T-cell (primary cell): ENCODE measurements around the gene IL17D. TPM values are rescaled to one million over a fixed set of nuclear protein-coding genes. Genes with fewer than 3 reads are reported as not detected.
"Not testable (repeated sequence)": the region's sequence is repeated elsewhere in the genome, so short reads cannot be mapped to it uniquely, and the experiment has no call there.

Experiments used
- ATAC-seq, 4 experiments: fragments of 200-7000 bp in 3 of 4; fragments of 150-1000 bp in 1 of 4; cut with Tn5 transposase; replicated peaks in 1 of 4; 1 replicate in 3 of 4; 2 replicates in 1 of 4; pipeline ENCODE4 v1.10.0; 2021; ENCODE audit warnings: moderate library complexity in 3 of 4, mild to moderate bottlenecking in 2 of 4, moderate number of reproducible peaks in 1 of 4
- CTCF ChIA-PET, 2 donors: fragments of 300-600 bp; sonication (Branson Sonifier 250); formaldehyde crosslinking; loops; one replicate each; lab custom pipeline; 2022; ENCODE audit warnings: antibody characterized with exemption in 2 of 2; lab: Charles Lee
- POLR2A ChIA-PET, 2 donors: fragments of 300-600 bp; sonication (Branson Sonifier 250); formaldehyde crosslinking; loops; one replicate each; lab custom pipeline; 2022; ENCODE audit warnings: antibody characterized with exemption in 2 of 2; lab: Charles Lee
- DNase-seq, 35 experiments: peaks; one replicate each; pipeline versions ENCODE4 v3.0.0 to v3.0.0-alpha.2; 2013 to 2023
- H3K27ac ChIP-seq: one replicate; pipeline ENCODE4 v1.5.1; 2013; ENCODE audit warnings: low read length
- H3K27me3 ChIP-seq, 2 experiments: replicated peaks in 1 of 2; 1 replicate in 1 of 2; 2 replicates in 1 of 2; pipeline versions ENCODE4 v1.6.1 to v1.7.0; 2013; ENCODE audit warnings: low read length in 1 of 2, mixed read lengths in 1 of 2; ENCODE audit not compliant: control insufficient read depth in 2 of 2, insufficient read depth in 2 of 2; ENCODE audit errors: extremely low read depth in 1 of 2
- H3K36me3 ChIP-seq, 2 donors: 1 replicate in 1 of 2; 2 replicates in 1 of 2; pipeline versions ENCODE4 v1.6.1 to v1.7.0; 2013; ENCODE audit warnings: low read length in 1 of 2; ENCODE audit not compliant: control insufficient read depth in 2 of 2, insufficient read depth in 1 of 2; ENCODE audit errors: extremely low read depth in 1 of 2
- H3K4me1 ChIP-seq, 2 experiments: 1 replicate in 1 of 2; 2 replicates in 1 of 2; pipeline versions ENCODE4 v1.6.1 to v1.7.0; 2013; ENCODE audit warnings: low read length in 2 of 2, mixed read lengths in 1 of 2; ENCODE audit not compliant: insufficient read depth in 2 of 2, control insufficient read depth in 1 of 2; ENCODE audit errors: extremely low read depth in 1 of 2
- H3K4me3 ChIP-seq, 2 donors: 1 replicate in 1 of 2; 2 replicates in 1 of 2; pipeline versions ENCODE4 v1.5.1 to v1.7.0; 2013; ENCODE audit warnings: mild to moderate bottlenecking in 2 of 2, low read length in 1 of 2, moderate library complexity in 1 of 2; ENCODE audit not compliant: control insufficient read depth in 1 of 2; ENCODE audit errors: extremely low read depth in 1 of 2
- H3K9me3 ChIP-seq: 2 replicates; pipeline ENCODE4 v1.7.0; 2013
- H3K27ac Mint-ChIP-seq, 2 donors: one replicate each; pipeline ENCODE4 v1.8.0; 2020 to 2021; ENCODE audit warnings: mild to moderate bottlenecking in 2 of 2, mixed read lengths in 2 of 2
- H3K27me3 Mint-ChIP-seq, 2 donors: one replicate each; pipeline ENCODE4 v1.8.0; 2021 to 2022; ENCODE audit warnings: mixed read lengths in 2 of 2
- H3K36me3 Mint-ChIP-seq: one replicate; pipeline ENCODE4 v1.8.0; 2021; ENCODE audit warnings: mixed read lengths
- H3K4me1 Mint-ChIP-seq, 3 donors: one replicate each; pipeline ENCODE4 v1.8.0; 2020 to 2022; ENCODE audit warnings: mixed read lengths in 3 of 3, mild to moderate bottlenecking in 1 of 3
- H3K4me3 Mint-ChIP-seq, 3 donors: one replicate each; pipeline ENCODE4 v1.8.0; 2020 to 2022; ENCODE audit warnings: mild to moderate bottlenecking in 3 of 3, mixed read lengths in 3 of 3, moderate library complexity in 3 of 3
- H3K9me3 Mint-ChIP-seq, 3 donors: one replicate each; pipeline ENCODE4 v1.8.0; 2020 to 2022; ENCODE audit warnings: mixed read lengths in 3 of 3
- WGBS: methylation state at CpG from one replicate; pipeline ENCODE4 v1.1.5; 2013; ENCODE audit warnings: missing lambda C conversion rate; ENCODE audit not compliant: insufficient coverage; 5-methylcytosine and 5-hydroxymethylcytosine counted together
- total RNA-seq, 35 experiments: library from RNA in 6 of 35; stranded (reverse) in 6 of 35; fragments of 120-200 nt in 1 of 35; gene quantifications; one replicate each; pipeline versions ENCODE4 v1.2.1 to v1.2.4 and lab custom pipeline; 2013 to 2026

IL17D gene
- total RNA-seq, 5 donors from 2014 or later (not counting 1 experiment from before 2014, with no cell fraction given), result 0.13 to 0.20 (median 0.16) TPM; not detected in 2

DNA sequence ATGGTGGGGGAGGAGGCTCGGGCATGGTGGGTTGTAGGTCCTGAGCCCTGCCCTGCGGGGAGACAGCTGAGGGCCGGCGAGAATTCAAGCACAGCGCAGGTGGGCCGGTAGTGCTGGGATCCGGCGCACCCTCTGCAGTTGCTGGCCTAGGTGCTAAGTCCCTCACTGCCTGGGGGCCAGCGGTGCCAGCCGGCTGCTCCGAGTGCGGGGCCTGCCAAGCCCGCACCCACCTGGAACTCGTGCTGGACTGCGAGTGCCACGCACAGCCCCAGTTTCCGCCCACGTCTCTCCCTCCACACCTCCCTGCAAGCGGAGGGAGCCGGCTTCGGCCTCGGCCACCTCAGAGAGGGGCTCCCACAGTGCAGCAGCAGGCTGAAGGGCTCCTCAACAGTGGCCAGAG lies 36.5 kb downstream of the IL17D start:
- WGBS, result 97% methylated on average over 21 of the region's 22 CpGs
- peaks cover 0 to 3% (median 3%) of the 10 kb centered on the region in 3 donors for H3K9me3 Mint-ChIP-seq
- CTCF ChIA-PET, result no interaction called here
- Histone ChIP-seq H3K4me1 (no peaks in the 10 kb centered on the region), H3K27ac (no peak overlapping the region), H3K36me3 (no peaks in the 10 kb centered on the region), H3K4me3 (no peak overlapping the region), H3K9me3 (no peaks in the 10 kb centered on the region), H3K27me3 (no peaks in the 10 kb centered on the region)
- H3K4me1 Mint-ChIP-seq, result no peaks in the 10 kb centered on the region
- POLR2A ChIA-PET, result no interaction called here
- peaks cover 14% of the 10 kb centered on the region for H3K36me3 Mint-ChIP-seq
- no peak for DNase-seq
- no peak overlapping the region for H3K27ac Mint-ChIP-seq
- no peak for ATAC-seq
- no peaks in the 10 kb centered on the region for H3K27me3 Mint-ChIP-seq
- no peak overlapping the region for H3K4me3 Mint-ChIP-seq

DNA sequence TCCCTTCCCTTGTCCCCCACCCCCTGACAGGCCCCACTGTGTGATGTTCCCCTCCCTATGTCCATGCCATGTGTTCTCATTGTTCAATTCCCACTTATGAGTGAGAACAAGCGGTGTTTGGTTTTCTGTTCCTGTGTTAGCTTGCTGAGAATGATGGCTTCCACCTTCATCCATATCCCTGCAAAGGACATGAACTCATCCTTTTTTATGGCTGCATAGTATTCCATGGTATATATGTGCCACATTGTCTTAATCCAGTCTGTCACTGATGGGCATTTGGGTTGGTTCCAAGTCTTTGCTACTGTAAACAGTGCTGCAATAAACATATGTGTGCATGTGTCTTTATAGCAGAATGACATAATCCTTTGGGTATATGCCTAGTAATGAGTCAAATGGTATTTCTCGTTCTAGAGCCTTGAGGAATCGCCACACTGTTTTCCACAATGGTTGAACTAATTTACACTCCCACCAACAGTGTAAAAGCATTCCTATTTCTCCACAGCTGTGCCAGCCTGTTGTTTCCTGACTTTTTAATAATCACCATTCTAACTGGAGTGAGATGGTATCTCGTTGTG lies 40.4 kb downstream of the IL17D start:
- CTCF ChIA-PET, POLR2A ChIA-PET: not testable (repeated sequence)
- WGBS, result no CpG with 5 or more reads among the region's 4 CpGs

DNA sequence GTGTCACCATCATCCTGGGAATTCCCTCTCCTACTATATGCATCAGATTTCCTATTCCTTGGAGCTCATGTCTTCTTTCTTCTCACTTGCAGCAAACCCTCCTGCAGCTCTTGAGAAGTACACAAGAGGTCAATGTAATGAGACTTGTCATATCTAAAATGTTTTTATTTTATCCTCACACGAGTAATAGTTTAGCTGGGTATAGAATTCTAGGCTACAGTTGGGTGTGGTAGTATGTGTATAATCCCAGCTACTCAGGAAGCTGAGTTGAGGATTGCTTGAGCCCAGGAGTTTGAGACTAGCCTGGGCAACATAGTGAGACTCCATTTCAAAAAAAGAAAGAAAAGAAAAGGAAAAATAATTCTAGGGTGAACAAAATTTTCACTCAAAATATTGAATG lies 45.9 kb downstream of the IL17D start:
- Histone ChIP-seq H3K27ac (no peak overlapping the region), H3K4me1 (no peaks in the 10 kb centered on the region), H3K36me3 (no peaks in the 10 kb centered on the region), H3K27me3 (no peaks in the 10 kb centered on the region), H3K9me3 (peaks cover 7% of the 10 kb centered on the region), H3K4me3 (no peak overlapping the region)
- no peaks in the 10 kb centered on the region for H3K4me1 Mint-ChIP-seq
- H3K36me3 Mint-ChIP-seq, result peaks cover 48% of the 10 kb centered on the region
- DNase-seq, result no peak
- H3K4me3 Mint-ChIP-seq, result no peak overlapping the region
- H3K27me3 Mint-ChIP-seq, result no peaks in the 10 kb centered on the region
- no peak for ATAC-seq
- POLR2A ChIA-PET, result interaction anchor here in 1 of 2 donors (0.6 kb wide), 1 partner anchor 46 kb away, joined by 3 read pairs; no protein-coding TSS in a partner anchor
- WGBS, result no CpG with 5 or more reads among the region's 1 CpG
- H3K9me3 Mint-ChIP-seq, result peaks cover 27 to 75% (median 31%) of the 10 kb centered on the region in 3 donors
- CTCF ChIA-PET, result no interaction called here
- H3K27ac Mint-ChIP-seq, result no peak overlapping the region

More for the DNA sequence above, 40.4 kb downstream of the IL17D start:
- H3K27me3 Mint-ChIP-seq, DNase-seq, ATAC-seq, H3K4me3 Mint-ChIP-seq, H3K9me3 ChIP-seq, H3K4me1 ChIP-seq, H3K36me3 ChIP-seq, H3K27me3 ChIP-seq, H3K4me3 ChIP-seq, H3K4me1 Mint-ChIP-seq, H3K27ac Mint-ChIP-seq, H3K27ac ChIP-seq: not testable (repeated sequence)
- H3K36me3 Mint-ChIP-seq, result peaks cover 30% of the 10 kb centered on the region
- peaks cover under 1 to 26% (median 12%) of the 10 kb centered on the region in 3 donors for H3K9me3 Mint-ChIP-seq

DNA sequence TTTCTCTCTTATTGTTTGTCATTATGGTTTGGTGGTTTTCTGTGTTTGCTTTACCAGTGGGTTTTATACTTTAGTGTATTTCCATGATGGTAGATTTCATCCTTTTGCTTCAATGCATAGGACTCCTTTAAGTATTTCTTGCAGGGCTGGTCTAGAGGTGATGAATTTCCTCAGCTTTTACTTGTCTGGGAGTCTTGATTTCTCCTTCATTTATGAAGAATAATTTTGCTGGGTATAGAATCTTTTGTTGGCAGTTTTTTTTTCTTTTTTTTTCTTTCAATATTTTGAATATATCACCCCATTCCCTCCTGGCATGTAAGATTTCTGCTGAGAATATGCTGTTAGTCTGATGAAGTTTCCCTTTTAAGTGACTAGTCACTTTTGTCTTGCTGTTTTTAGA lies 50.5 kb downstream of the IL17D start:
- H3K9me3 ChIP-seq, result peaks cover 7% of the 10 kb centered on the region
- Mint-ChIP-seq H3K27ac (no peak overlapping the region), H3K27me3 (no peaks in the 10 kb centered on the region), H3K36me3 (peaks cover 59% of the 10 kb centered on the region), H3K4me1 (peaks cover 0 to 6% (median 0%) of the 10 kb centered on the region in 3 donors), H3K9me3 (peaks cover 23 to 53% (median 26%) of the 10 kb centered on the region in 3 donors), H3K4me3 (no peak overlapping the region)
- ChIA-PET POLR2A (no interaction called here), CTCF (no interaction called here)
- DNase-seq, result no peak
- ATAC-seq, result no peak
- no peak overlapping the region for H3K27ac ChIP-seq
- no peak overlapping the region for H3K4me3 ChIP-seq
- H3K36me3 ChIP-seq, result peaks cover 3 to 14% of the 10 kb centered on the region in 2 donors
- H3K27me3 ChIP-seq, result no peaks in the 10 kb centered on the region
- H3K4me1 ChIP-seq, result no peaks in the 10 kb centered on the region

DNA sequence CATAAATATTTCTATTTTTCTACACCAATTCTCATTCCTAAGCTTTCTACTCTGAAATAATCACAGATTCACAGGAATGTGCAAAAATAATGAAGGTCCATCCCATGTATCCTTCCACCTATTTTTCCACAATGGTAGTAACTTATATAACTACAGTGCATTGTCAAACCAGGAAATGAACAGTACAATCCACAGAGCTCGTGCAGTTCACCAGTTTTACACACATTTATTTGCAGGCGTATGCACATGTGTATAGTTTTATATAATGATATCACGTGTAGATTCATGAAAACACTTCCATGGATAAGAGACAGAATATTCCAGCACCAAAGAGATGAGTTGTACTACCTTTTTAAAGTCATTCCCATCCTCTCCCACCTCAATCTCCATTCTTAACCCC lies 57.4 kb downstream of the IL17D start:
- POLR2A ChIA-PET, result interaction anchor here in 1 of 2 donors (0.5 kb wide), 1 partner anchor 967 kb away, joined by 6 read pairs; no protein-coding TSS in a partner anchor
- peaks cover 0 to 6% (median 0%) of the 10 kb centered on the region in 3 donors for H3K4me1 Mint-ChIP-seq
- H3K27ac Mint-ChIP-seq, result no peak overlapping the region

DNA sequence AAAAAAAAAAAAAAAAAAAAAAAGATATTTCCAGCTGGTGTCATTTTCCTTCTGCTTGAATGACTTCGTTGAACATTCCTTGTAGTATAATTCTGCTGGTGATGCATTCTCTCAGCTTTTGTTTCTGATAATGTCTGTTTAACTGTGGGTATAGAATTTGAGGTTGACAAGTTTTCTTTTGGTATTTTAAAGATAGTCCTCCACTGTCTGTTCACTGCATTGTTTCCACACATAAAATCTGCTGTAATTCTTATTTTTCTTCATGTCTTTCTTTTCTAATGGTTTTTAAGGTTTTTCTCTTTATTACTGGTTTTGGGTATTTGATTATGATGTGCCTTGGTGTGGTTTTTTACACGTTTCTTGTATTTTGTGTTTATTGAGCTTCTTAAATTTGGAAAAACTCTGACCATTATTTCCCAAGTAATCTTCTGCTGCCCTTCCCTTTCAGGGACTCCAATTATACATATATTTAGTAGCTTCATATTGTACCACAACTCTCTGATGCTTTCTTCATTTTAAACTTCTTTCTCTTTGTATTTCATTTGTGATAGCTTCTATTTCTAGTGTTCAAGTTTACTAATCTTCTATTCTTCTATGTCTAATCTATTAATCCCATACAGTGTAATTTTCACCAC lies 63.9 kb downstream of the IL17D start:
- ATAC-seq, result no peak
- POLR2A ChIA-PET, result interaction anchor here in 1 of 2 donors (0.6 kb wide), 2 partner anchors 264 to 340 kb away, joined by 3 to 6 read pairs; no protein-coding TSS in a partner anchor
- CTCF ChIA-PET, result interaction anchor here in 1 of 2 donors (0.7 kb wide), 1 partner anchor 13 kb away, joined by 6 read pairs; no protein-coding TSS in a partner anchor

More for the DNA sequence above, 57.4 kb downstream of the IL17D start:
- no peak overlapping the region for H3K4me3 ChIP-seq
- H3K27me3 ChIP-seq, result no peaks in the 10 kb centered on the region
- H3K9me3 Mint-ChIP-seq, result peaks cover 0 to 10% (median 0%) of the 10 kb centered on the region in 3 donors
- H3K4me1 ChIP-seq, result no peaks in the 10 kb centered on the region
- no peaks in the 10 kb centered on the region for H3K27me3 Mint-ChIP-seq
- no peak for DNase-seq
- peaks cover 23% of the 10 kb centered on the region for H3K36me3 Mint-ChIP-seq
- CTCF ChIA-PET, result no interaction called here
- H3K4me3 Mint-ChIP-seq, result no peak overlapping the region
- H3K27ac ChIP-seq, result no peak overlapping the region
- H3K36me3 ChIP-seq, result peaks cover 3 to 5% of the 10 kb centered on the region in 2 donors
- no peak for ATAC-seq
- no CpG with 5 or more reads among the region's 3 CpGs for WGBS
- no peaks in the 10 kb centered on the region for H3K9me3 ChIP-seq

More for the DNA sequence above, 63.9 kb downstream of the IL17D start:
- H3K4me3 Mint-ChIP-seq, result no peak overlapping the region
- no peak overlapping the region for H3K27ac Mint-ChIP-seq
- H3K27ac ChIP-seq, result no peak overlapping the region
- H3K27me3 Mint-ChIP-seq, result no peaks in the 10 kb centered on the region
- H3K36me3 ChIP-seq, result peaks cover 0 to 5% of the 10 kb centered on the region in 2 donors
- DNase-seq, result no peak
- H3K36me3 Mint-ChIP-seq, result peaks cover 38% of the 10 kb centered on the region
- H3K9me3 Mint-ChIP-seq, result peaks cover 11 to 22% (median 16%) of the 10 kb centered on the region in 3 donors
- no peaks in the 10 kb centered on the region for H3K27me3 ChIP-seq
- no peak overlapping the region for H3K4me3 ChIP-seq
- WGBS, result no CpG with 5 or more reads among the region's 2 CpGs
- H3K9me3 ChIP-seq, result peaks cover 9% of the 10 kb centered on the region
- H3K4me1 ChIP-seq, result peaks cover 5% of the 10 kb centered on the region in 2 experiments
- H3K4me1 Mint-ChIP-seq, result peaks cover 16 to 20% (median 19%) of the 10 kb centered on the region in 3 donors
